Stimulated activated CD4-positive, alpha-beta T cell treated with anti-CD3 and anti-CD28 coated beads, TNF-alpha, amount 100 ng/mL, for 48 hours (primary cell): ENCODE measurements around the gene OR6K3.

Experiments used
- DNase-seq, 3 donors: peaks; one replicate each; pipeline ENCODE4 v3.0.0-alpha.2; 2020; ENCODE audit warnings: low read depth in 3 of 3

OR6K3 gene

DNA sequence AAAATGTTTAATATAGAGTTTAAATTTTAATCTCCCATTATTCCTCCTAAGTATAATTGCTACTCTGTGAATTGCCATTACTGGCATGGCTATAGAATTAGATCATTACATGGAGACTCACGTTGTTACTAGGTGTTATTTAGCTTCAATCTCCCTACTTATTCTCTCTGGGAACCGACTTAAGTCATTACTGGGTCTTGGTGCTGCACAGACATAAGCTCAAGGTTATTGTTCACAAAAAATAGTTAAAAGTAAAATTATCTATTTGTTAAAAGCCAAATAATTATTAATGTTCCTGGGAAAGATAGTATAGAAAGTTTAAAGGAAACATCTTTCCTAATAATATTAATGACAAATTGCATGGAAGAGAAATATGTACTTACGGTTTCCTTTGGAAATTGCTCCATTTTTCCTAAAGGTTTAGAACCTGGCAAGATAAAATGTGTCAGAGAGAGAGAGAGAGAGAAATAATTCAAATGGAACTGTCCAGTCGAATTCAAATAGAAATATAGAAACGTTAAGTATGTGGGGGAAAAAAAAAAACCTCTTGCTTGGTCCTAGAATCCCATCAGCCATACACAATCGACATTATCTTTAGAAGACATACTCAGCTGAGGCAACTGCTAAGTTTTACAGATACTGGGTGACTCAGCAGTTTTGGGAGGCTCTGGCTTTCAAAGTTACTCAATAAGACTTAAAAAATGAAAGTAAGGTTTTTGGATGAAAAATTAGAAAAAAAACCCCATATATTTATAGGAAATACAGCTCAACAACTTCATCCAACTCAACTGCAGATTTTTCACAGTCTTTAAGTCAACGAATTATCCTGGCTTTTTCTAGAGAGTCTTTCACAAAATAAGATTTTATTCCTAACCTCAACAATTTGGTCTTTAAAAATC, 34.2 kb downstream of the OR6K3 start, which contains the start of gene SPTA1:
TSS of gene SPTA1 (minus strand) at position 605 of the 899 bp plus-strand sequence. CDS start at position 407, 198 bp downstream.
- no peak for DNase-seq

DNA sequence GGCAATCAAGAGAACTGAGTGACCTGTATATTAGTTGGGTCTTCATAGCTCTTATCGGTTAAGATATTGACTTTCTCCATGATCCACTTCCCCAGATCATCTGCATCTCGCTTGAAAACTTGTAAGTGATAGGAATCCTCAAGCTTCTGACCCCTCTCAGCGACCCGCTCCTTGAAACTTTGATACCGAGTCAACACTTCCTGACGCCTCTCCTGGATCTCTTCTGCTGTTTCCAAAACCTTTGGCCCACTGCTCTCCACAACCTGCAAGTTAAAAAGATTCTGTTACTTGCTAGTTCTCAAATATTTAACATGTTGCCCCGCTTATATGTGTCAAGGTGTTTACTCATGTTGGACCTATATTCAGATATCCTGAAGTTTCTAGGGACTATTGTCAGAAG, 35.4 kb downstream of the OR6K3 start:
- DNase-seq: no peak

GRCh38 chr1:158681606-158682005, 38.9 kb downstream of the OR6K3 start:
- DNase-seq: no peak

DNA sequence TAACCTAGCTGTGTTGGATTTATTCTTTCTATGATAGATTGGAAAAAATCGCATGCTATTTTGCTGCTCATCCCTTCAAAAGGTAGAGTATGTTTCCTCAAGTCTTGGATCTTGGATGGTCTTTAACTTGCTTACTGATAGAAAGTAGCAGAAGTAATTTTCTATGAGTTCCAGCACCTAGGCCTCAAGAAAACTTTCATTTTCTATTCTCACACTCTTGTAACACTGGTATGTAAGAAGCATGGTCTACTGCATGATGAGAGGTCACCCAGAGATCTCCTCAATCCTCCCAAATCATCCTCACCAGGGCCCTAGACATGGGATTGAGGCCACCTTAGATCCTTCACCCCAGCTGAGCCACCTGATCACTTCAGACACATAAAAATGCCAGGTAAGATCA, 41.2 kb downstream of the OR6K3 start:
- no peak for DNase-seq

GRCh38 chr1:158675563-158676323, 44.8 kb downstream of the OR6K3 start:
- no peak for DNase-seq

DNA sequence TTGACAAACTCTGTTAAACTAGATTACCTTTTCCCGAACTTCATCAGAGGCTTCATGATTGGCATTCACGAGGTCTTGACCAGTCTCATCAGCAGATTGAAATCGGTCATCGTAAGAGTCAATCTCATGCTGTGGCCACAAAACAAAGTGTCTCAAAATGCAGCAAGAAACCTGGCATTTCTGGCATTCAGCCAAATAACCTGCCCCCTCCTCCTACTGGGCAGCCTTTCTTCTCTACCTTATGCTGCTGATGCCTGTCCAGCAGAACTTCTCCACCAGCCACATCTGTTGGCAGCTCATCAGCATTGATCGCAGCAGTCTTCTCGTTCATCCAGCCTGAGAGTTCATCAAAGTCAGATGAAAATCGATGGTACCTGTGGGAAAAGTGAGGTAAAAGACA, 46.2 kb downstream of the OR6K3 start:
- no peak for DNase-seq
